ENCODE data around the gene WNT7A.

WNT7A gene

DNA sequence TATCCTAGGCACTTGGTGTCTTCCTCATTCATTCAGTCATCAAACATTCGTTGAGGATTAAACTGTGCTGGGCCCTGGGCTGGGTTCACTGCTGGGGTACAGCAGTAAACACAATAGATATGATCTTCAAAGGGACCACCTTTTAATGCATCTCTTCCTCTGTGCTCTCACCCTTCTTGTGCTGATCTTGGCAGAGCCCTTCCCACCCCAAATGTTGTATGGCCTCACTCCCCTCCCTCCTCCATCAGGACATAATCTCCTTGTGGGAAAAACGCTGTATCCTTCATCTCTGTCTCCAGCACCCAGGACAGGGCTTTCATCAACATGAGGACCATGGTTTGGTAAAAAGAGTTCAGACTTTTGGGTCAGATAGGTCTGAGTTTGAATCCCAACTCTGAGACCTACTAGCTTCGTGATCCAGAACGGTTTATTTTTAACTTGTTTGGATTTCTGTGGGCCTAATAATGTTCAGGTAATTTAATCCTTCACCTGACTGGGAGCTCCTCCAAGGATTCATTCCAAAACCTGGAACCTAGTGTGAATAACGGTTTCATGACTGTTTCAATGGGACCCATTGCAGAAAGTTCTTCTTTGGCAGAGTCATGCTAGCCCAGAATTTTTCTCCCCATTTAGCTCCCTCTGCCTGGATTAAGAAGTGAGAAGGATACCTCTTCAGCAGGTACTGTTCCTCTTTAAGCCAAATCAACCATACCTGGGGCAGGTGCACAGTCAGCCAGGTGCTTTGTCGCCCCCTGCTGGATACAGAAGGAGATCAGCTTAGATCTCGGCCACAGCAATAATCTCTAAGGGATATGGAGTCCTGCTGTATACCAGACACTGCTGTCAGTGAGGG is 5.2 kb upstream of the WNT7A start:
- DNase-seq (ENCODE audit: extremely low read depth, low read depth), result no peak
- TF ChIP-seq, protein P1, sequence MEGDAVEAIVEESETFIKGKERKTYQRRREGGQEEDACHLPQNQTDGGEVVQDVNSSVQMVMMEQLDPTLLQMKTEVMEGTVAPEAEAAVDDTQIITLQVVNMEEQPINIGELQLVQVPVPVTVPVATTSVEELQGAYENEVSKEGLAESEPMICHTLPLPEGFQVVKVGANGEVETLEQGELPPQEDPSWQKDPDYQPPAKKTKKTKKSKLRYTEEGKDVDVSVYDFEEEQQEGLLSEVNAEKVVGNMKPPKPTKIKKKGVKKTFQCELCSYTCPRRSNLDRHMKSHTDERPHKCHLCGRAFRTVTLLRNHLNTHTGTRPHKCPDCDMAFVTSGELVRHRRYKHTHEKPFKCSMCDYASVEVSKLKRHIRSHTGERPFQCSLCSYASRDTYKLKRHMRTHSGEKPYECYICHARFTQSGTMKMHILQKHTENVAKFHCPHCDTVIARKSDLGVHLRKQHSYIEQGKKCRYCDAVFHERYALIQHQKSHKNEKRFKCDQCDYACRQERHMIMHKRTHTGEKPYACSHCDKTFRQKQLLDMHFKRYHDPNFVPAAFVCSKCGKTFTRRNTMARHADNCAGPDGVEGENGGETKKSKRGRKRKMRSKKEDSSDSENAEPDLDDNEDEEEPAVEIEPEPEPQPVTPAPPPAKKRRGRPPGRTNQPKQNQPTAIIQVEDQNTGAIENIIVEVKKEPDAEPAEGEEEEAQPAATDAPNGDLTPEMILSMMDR (IDR thresholded peaks at IDR 0.05; ENCODE audit: low read depth, low read length, missing control alignments), result peak; percentile 77
- H3K4me3 ChIP-seq (replicated peaks; ENCODE audit: low read depth, low read length), result no peak overlapping the region

- DNase-seq (ENCODE audit: extremely low read depth, low read depth), result no peak
- no peak overlapping the region for H3K4me3 ChIP-seq (replicated peaks; ENCODE audit: low read depth, low read length)
- TF ChIP-seq, protein P1 (IDR thresholded peaks at IDR 0.05; ENCODE audit: low read depth, low read length, missing control alignments), result no peak
Measured at GRCh38 chr3:13883681-13884080, 3.8 kb upstream of the WNT7A start.

- no peak overlapping the region for H3K4me3 ChIP-seq (replicated peaks; ENCODE audit: low read depth, low read length)
- DNase-seq (ENCODE audit: extremely low read depth, low read depth), result no peak
- TF ChIP-seq, protein P1 (IDR thresholded peaks at IDR 0.05; ENCODE audit: low read depth, low read length, missing control alignments), result no peak
Measured at GRCh38 chr3:13882876-13883275, 3.0 kb upstream of the WNT7A start.

DNA sequence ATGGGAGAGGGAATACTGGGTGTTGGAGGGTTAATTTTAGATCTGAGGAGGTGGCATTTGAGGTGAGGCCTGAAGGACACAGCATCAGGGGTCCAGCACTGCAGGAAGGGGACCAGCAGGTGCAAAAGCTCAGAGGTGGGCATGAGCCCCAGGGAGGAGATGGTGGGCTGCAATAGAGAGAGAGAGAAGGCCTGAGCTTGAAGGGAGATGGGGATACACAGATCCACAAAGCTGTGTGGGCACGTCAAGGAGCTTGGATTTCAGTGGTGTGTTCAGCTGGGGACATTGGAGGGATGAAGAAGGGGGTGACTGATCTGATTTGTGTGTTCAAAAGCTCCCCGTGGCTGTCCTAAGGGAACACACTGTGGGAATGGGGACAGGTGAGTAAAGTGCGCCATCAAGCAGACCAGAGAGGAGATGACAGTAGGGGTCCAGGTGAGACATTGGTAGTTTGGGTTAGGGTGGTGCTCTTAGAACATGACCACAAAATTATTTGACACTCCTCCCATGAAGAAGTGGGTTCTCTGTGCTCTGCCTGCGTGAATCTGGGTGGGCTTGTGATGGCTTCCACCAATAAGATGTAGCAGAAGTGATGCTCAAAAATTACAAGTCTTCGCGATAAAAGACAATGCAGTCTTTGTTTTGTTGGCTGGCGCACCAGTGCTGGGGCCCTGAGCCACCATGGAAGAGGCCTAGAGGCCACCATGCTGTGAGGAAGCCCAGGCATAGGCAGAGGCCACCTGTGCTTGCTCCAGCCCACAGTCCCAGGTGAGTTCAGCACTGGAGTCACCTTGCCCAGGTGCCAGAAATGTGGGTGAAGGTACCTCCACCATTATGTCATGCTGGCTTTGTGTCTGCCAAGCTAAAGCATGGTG is 1.9 kb upstream of the WNT7A start:
- TF ChIP-seq, protein P1 (IDR thresholded peaks at IDR 0.05; ENCODE audit: low read depth, low read length, missing control alignments), result no peak
- DNase-seq (ENCODE audit: extremely low read depth, low read depth), result no peak
- H3K4me3 ChIP-seq (replicated peaks; ENCODE audit: low read depth, low read length), result no peak overlapping the region

DNA sequence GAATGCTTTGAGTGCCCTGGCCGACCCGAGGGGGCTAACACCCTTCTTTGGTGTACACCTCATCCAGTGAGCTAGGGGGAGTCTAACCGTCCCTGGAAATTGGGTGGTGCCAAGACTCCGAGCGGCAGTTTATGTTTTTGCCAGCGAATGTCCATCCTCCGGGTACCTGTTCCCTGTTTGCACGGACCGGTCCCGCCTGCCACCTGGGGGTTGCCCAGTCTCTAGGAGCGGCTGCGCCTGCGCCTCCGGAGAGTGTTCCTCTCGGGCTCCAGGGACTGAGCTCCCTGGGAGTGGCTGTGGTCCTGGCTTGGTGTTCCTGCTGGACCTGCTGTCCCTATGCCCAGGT is 913 bp upstream of the WNT7A start:
- TF ChIP-seq, protein P1 (IDR thresholded peaks at IDR 0.05; ENCODE audit: low read depth, low read length, missing control alignments), result no peak
- no peak for DNase-seq (ENCODE audit: extremely low read depth, low read depth)

DNA sequence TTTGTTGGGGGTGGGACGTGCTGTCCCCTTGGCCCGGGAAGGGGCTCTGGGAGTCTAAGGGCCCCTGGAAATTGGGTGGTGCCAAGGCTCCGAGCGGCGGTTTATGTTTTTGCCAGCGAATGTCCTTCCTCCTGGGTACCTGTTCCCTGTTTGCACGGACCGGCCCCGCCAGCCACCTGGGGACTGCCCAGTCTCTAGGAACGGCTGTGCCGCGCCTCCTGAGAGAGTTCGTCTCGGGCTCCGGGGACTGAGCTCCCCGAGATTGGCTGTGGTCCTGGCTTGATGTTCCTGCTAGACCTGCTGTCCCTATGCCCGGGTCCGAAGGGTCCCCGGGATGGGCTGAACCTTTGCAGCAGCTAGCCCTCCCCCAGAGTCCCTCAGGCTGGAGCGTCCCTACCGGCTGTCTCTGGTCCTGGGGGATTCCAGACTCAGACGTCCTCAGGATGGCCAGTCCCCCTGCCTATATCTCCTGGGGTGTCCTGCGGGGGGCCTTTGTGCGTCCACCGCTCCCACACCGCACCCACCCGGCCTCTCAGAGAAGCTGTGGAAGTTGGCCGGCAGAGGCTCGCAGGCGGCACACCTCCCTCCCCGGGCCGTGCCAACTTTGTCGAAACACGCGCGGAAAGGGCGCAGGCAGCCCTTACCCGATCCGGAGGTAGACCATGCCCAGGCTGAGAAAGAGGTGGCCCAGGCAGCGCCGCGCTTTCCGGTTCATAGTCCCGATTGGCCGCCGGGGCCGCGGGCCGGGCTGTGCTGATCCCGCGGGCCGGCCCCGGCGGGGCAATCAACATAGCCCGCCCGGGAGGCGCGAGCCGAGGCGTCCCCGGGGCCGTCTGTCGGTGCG is 547 bp downstream of the WNT7A start:
- H3K4me3 ChIP-seq (replicated peaks; ENCODE audit: low read depth, low read length), result no peak overlapping the region
- DNase-seq (ENCODE audit: extremely low read depth, low read depth), result no peak
- TF ChIP-seq, protein P1 (IDR thresholded peaks at IDR 0.05; ENCODE audit: low read depth, low read length, missing control alignments), result no peak

More for the DNA sequence above, 913 bp upstream of the WNT7A start:
- no peak overlapping the region for H3K4me3 ChIP-seq (replicated peaks; ENCODE audit: low read depth, low read length)
